CD4-positive, alpha-beta T cell treated with Interleukin-4 for 1 hour (primary cell): ENCODE results near the gene INPP5F.
"Not testable (repeated sequence)": the region's sequence is repeated elsewhere in the genome, so short reads cannot be mapped to it uniquely, and the experiment has no call there.

Experiments
- DNase-seq, 2 donors: peaks; one replicate each; pipeline ENCODE4 v3.0.0-alpha.2; 2020 to 2022

INPP5F gene

GRCh38 chr10:119747940-119748339 lies 22.1 kb downstream of the INPP5F start:
- no peak for DNase-seq

- no peak for DNase-seq
Measured at GRCh38 chr10:119748871-119749270, 23.0 kb downstream of the INPP5F start.

GRCh38 chr10:119749455-119749854 lies 23.6 kb downstream of the INPP5F start:
- DNase-seq, result no peak

GRCh38 chr10:119750391-119751230 lies 24.8 kb downstream of the INPP5F start:
- DNase-seq, result peak; percentile 66 to 68

- no peak for DNase-seq
Measured at GRCh38 chr10:119753309-119753708, 27.5 kb downstream of the INPP5F start.

- DNase-seq, result no peak
Measured at GRCh38 chr10:119754085-119754484, 28.2 kb downstream of the INPP5F start.

GRCh38 chr10:119754936-119755335 lies 29.1 kb downstream of the INPP5F start:
- DNase-seq, result no peak

GRCh38 chr10:119755446-119755845 lies 29.6 kb downstream of the INPP5F start:
- DNase-seq, result no peak

GRCh38 chr10:119758448-119759195 lies 32.8 kb downstream of the INPP5F start:
- no peak for DNase-seq

GRCh38 chr10:119759832-119760231 lies 34.0 kb downstream of the INPP5F start:
- DNase-seq, result no peak

GRCh38 chr10:119761106-119761505 lies 35.3 kb downstream of the INPP5F start:
- no peak for DNase-seq

- DNase-seq, result no peak
Measured at GRCh38 chr10:119762035-119762434, 36.2 kb downstream of the INPP5F start.

- DNase-seq, result no peak
Measured at GRCh38 chr10:119762805-119763798, 37.3 kb downstream of the INPP5F start.

GRCh38 chr10:119768455-119769094 lies 42.7 kb downstream of the INPP5F start:
- DNase-seq, result no peak

GRCh38 chr10:119769886-119770285 lies 44.0 kb downstream of the INPP5F start:
- no peak for DNase-seq

- DNase-seq, result no peak
Measured at GRCh38 chr10:119770928-119771327, 45.1 kb downstream of the INPP5F start.

GRCh38 chr10:119772334-119772733 lies 46.5 kb downstream of the INPP5F start:
- no peak for DNase-seq

GRCh38 chr10:119773041-119773440 lies 47.2 kb downstream of the INPP5F start:
- not testable (repeated sequence) for DNase-seq

GRCh38 chr10:119775529-119775928 lies 49.7 kb downstream of the INPP5F start:
- no peak for DNase-seq

GRCh38 chr10:119776536-119776935 lies 50.7 kb downstream of the INPP5F start:
- DNase-seq, result no peak

GRCh38 chr10:119777686-119778085 lies 51.8 kb downstream of the INPP5F start:
- DNase-seq, result no peak

- no peak for DNase-seq
Measured at GRCh38 chr10:119778776-119779445, 53.1 kb downstream of the INPP5F start.
